ENCODE data around the gene SH3PXD2B.
"Not testable (repeated sequence)": the region's sequence is repeated elsewhere in the genome, so short reads cannot be mapped to it uniquely, and the experiment has no call there.

Gene SH3PXD2B

GRCh38 chr5:172485511-172486202 lies 31.3 kb upstream of the SH3PXD2B start:
- DNase-seq: no peak

GRCh38 chr5:172484664-172485063 lies 30.3 kb upstream of the SH3PXD2B start:
- DNase-seq: no peak

- DNase-seq: no peak
These were observed 28.1 kb upstream of the SH3PXD2B start for GRCh38 chr5:172482156-172483020.

GRCh38 chr5:172481011-172481800 lies 26.9 kb upstream of the SH3PXD2B start:
- no peak for DNase-seq

- no peak for DNase-seq
These were observed 25.4 kb upstream of the SH3PXD2B start for GRCh38 chr5:172479784-172480115.

- peak; percentile 18 for DNase-seq
These were observed 24.9 kb upstream of the SH3PXD2B start for GRCh38 chr5:172479034-172479783.

GRCh38 chr5:172478695-172479033 lies 24.3 kb upstream of the SH3PXD2B start:
- DNase-seq: not testable (repeated sequence)

DNA sequence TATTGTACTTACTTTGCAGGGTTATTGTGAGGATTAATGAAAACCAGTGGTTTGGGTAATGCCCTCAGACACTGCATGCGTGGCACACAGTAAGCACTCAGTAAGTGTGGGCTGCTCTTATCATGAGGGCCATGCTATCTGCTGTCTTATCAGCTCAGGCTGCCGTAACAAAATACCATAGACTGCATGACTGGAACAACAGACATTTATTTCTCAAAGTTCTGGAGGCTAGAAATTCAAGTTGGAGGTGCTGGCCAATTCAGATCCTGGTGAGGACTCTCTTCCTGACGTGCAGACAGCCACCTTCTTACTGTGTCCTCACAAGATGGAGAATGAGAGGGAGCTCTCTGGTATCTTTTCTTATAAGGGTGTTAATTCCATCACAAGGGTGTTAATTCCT lies 23.9 kb upstream of the SH3PXD2B start:
- DNase-seq: no peak

DNA sequence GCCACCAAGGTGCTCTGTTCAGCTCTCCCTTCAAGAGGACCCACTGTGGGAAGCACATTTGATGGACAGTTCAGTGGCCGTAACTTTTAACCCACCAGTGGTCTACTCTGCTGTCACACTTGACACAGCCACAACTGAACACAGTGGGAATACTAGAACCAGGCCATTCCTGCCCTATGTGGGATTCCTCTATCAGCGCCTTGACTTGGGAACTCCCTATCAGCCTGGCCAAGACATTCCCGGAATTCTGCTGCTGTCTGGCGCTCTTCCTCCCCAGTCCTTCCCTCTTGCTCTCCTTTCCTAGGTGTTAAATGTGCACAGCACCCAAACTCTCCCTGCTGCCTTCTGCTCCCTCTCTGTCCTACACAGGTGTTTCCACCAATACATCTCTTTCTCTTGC lies 23.1 kb upstream of the SH3PXD2B start:
- no peak for DNase-seq

DNA sequence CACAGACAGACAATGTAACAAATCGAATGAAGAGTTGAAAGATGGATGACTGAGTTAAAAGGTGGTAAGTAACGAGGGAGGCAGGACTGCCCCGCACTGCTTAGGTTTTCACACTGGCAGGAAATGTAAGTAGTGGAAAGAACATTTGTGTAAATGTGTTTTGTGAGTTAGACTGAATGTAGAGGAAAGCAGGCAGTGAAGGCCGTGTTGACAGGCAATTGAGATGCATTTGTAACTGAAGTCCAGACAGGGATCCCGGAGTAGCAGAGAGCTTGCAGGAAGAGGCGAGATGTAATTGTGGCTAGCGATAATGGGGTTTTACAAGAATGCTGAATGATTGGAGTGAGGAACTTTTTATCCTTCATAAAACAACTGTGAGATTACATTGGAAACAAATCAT lies 20.0 kb upstream of the SH3PXD2B start:
- DNase-seq: no peak

DNA sequence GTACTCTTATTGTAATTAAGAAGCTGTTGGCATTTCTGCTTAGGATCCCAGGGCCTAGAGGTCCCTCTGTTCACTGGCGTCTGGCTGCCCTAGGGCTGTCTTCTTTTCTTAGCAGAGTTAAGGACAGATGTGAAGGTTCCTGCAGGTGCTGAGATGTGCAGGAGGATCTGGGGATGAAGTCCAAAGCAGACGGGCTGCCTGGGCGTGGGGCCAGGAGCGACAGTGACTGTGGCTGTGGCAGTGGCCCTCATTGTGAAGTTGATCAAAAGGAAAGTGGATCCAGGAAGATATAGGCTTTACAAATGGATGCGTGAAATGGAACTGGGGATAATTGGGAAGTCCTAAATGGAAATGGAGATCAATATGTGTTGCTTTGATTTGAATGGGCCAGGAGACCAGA lies 19.1 kb upstream of the SH3PXD2B start:
- DNase-seq: no peak

GRCh38 chr5:172469697-172470096 lies 15.4 kb upstream of the SH3PXD2B start:
- DNase-seq: no peak

DNA sequence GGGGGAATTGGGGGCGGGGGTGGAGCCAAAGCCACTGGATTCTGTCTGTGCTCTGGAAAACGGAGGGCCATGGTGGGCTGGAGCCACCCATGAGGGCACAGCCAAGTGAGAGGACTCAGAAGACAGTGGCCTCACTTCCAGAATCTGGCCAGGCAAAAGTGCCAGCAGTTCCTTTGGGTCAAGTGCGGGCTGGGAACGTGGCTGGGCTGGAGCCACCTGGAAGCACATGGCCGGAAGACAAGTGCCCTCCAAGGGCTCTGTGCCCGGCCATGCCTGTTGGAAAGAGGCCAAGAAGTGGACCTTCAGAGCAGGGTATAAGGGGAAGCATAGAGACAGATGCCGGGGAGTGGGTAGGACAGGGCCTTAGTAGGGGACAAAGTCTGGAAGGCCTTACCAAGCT lies 11.7 kb upstream of the SH3PXD2B start:
- DNase-seq: no peak

- no peak for DNase-seq
These were observed 8.7 kb upstream of the SH3PXD2B start for GRCh38 chr5:172463031-172463430.

DNA sequence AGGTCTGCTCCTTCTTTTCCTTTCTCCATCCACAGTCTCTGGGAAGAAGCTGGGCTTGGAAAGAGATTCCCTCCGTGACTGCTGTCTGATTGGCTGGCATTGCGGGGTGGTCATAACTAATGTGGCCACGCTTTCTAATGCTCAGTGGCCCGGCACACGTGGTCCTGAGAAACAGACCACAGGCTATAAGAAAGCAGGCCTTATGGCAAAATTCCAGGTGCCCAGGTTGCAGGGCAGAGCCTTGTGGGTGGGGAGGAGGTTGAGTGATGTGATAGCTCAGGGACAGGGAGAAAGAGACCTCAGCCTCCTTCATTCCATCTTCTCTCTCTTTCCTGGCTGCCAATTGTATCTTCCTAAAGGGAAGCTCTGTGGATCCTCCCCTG lies 5.4 kb upstream of the SH3PXD2B start:
- DNase-seq: no peak

DNA sequence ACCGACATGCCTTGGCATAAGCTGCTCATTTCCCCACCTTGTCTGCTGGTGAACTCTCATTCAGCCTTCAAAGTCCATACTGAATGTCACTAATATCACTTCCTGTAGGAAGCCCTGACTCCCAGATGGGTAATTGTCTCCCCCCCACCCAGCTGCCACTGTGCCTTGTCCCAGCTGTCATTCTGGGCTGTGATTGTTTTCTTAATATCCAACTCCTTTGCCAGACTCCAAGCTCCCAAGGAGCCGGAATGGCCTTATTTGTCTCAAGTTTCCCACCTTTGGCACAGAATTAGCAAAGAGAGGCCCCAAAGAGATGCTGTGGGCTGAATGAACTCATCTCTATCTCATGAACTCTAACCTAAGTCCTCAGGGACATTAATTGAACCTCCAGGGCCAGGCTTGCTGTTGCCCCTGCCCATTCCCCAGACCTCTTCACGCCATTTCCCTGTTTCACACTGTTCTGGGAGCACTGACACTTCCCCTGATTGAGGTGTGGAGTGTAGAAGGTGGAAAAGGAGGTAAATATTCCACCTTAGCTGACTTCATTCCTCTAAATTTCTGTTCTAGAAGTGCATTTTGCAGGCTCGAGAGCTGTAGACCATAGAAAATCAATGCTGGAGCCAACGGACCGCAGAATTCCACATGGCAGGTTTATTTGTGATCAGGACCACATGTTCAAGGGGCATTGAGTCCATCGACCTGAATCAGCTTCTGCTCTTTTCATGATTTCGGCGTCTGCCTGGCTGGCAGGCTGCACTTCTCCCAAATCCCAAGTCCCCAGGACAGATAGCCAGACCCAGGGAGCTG lies 4.9 kb upstream of the SH3PXD2B start:
- DNase-seq: no peak

DNA sequence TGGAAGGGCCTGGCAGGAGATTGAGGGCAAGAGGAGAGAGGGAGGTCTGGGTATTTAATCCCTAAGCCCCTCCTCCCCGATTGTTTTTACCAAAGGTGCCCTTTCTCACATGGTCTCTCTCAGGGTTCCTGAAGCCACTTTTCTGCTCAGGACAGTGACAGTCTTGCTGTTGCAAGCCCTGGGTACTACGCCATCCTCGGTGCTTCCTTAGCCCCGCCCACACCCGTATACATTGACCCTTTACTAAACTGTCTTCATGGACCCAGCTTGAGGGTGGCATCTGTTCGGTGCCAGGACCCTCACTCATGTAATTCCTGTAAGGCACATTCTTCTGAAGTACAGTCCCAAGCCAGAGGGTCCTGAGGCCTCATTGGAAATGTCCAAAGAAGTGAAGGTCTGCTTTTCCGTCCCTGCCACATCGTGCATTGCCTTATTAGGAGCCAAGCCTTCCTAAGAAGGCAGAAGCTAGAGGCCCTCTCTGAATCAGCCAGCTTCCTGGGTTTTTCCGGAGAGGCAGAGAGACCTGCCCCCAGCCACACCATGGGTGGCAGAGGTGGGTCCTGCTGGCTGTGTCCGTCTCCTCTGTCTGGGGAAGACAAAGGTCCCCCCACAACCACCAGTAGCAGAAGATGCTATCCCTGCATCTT lies 1.9 kb upstream of the SH3PXD2B start:
- DNase-seq: no peak

DNA sequence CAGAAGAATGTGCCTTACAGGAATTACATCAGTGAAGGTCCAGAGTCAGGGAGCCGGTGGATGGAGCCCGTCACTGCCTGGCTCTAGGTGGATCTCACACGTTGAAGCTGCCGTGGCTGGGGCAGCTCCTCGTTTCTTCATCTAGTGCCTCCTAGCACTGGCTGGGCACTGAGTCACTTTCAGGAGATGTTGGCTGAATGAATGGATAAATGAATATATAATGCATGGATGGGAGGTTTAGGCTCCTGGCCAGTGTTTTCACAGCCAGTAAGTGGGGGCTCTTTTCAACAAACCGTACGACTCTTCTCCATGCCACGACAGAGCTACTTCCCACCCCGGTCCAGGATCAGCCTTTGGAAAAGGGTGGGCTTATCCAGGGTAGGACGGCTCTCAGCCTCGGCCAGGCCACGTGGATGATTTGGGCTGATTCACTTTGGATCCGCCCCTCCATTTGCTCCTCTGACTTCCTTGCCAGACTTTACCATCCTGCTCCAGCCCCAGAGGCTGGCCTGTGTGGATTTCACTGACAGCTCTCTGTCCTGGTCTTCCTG lies 1.3 kb upstream of the SH3PXD2B start:
- no peak for DNase-seq

GRCh38 chr5:172455087-172455381 lies 709 bp upstream of the SH3PXD2B start:
- no peak for DNase-seq

DNA sequence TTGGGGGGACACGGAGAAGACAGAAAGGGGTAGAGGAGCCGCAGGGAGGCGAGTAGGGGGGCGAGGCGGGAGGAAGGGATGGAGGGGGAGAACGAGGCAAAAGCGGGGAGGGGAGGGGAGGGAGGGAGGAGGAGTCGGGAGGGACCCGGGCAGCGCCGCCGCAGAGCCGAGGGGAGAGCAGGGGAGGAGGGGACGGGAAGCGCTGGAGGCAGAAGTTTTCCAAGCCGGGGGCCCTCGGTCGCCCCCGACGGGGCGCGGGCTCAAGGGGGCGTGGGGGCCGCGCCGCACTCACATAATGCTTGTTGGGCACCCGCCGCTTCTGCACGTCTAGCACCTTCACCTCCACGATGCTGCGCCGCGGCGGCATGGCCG lies 353 bp downstream of the SH3PXD2B start:
- no peak for DNase-seq

- no peak for DNase-seq
These were observed 929 bp downstream of the SH3PXD2B start for GRCh38 chr5:172453206-172453985.
